CD4-positive, alpha-beta T cell treated with Interleukin-15 for 1 hour (primary cell): Measurements from ENCODE around the gene MAPK6.
"Not testable (repeated sequence)": the region's sequence is repeated elsewhere in the genome, so short reads cannot be mapped to it uniquely, and the experiment has no call there.

ENCODE experiments used
- DNase-seq: peaks from one replicate; pipeline ENCODE4 v3.0.0-alpha.2; 2020

MAPK6 gene

GRCh38 chr15:52050416-52050815, 31.4 kb downstream of the MAPK6 start:
- DNase-seq: no peak

- no peak for DNase-seq
Measured at GRCh38 chr15:52052066-52052935, 33.3 kb downstream of the MAPK6 start.

GRCh38 chr15:52054381-52054780, 35.4 kb downstream of the MAPK6 start:
- DNase-seq: no peak

- not testable (repeated sequence) for DNase-seq
Measured at GRCh38 chr15:52054858-52055257, 35.8 kb downstream of the MAPK6 start.

- DNase-seq: no peak
Measured at GRCh38 chr15:52056001-52056400, 37.0 kb downstream of the MAPK6 start.

GRCh38 chr15:52056496-52056895, 37.5 kb downstream of the MAPK6 start:
- no peak for DNase-seq

GRCh38 chr15:52057996-52058395, 39.0 kb downstream of the MAPK6 start:
- no peak for DNase-seq

GRCh38 chr15:52060501-52060900, 41.5 kb downstream of the MAPK6 start:
- DNase-seq: no peak

- DNase-seq: no peak
Measured at GRCh38 chr15:52066842-52067544, 48.0 kb downstream of the MAPK6 start.

- no peak for DNase-seq
Measured at GRCh38 chr15:52067545-52067926, 48.5 kb downstream of the MAPK6 start.

GRCh38 chr15:52068004-52068615, 49.1 kb downstream of the MAPK6 start:
- DNase-seq: no peak

GRCh38 chr15:52069559-52069958, 50.5 kb downstream of the MAPK6 start:
- no peak for DNase-seq

GRCh38 chr15:52071570-52071969, 52.6 kb downstream of the MAPK6 start:
- no peak for DNase-seq

- DNase-seq: no peak
Measured at GRCh38 chr15:52076889-52077781, 58.1 kb downstream of the MAPK6 start.

GRCh38 chr15:52078197-52078875, 59.3 kb downstream of the MAPK6 start:
- DNase-seq: no peak

GRCh38 chr15:52078876-52079700, 60.1 kb downstream of the MAPK6 start:
- DNase-seq: peak; percentile 72

GRCh38 chr15:52080031-52080430, 61.0 kb downstream of the MAPK6 start:
- DNase-seq: no peak

- no peak for DNase-seq
Measured at GRCh38 chr15:52080706-52081392, 61.8 kb downstream of the MAPK6 start.

- no peak for DNase-seq
Measured at GRCh38 chr15:52082197-52083036, 63.4 kb downstream of the MAPK6 start.

GRCh38 chr15:52083037-52083359, 64.0 kb downstream of the MAPK6 start:
- not testable (repeated sequence) for DNase-seq
